Measurements from ENCODE around the gene SLC8A3. TPM values are rescaled to one million over a fixed set of nuclear protein-coding genes. Genes with fewer than 3 reads are reported as not detected.

Gene SLC8A3
- polyA plus RNA-seq, 3 donors, result 0.01 TPM; not detected in 2

- H3K4me3 ChIP-seq (replicated peaks in 1 of 3; ENCODE audit: low read depth in 2 of 3, low read length in 3 of 3), result no peak overlapping the region
- TF ChIP-seq CTCF (IDR thresholded peaks at IDR 0.05), result no peak
- H3K27me3 Mint-ChIP-seq (ENCODE audit: low read depth in 3 of 3), result peaks cover 1 to 13% (median 3%) of the 10 kb centered on the region in 3 donors
- no peak overlapping the region for H3K4me2 ChIP-seq (replicated peaks; ENCODE audit: extremely low read depth, low read length, poor library complexity, severe bottlenecking)
- H3K36me3 Mint-ChIP-seq, result no peaks in the 10 kb centered on the region
- no peak overlapping the region for H3K4me3 Mint-ChIP-seq
- no peaks in the 10 kb centered on the region for H3K27me3 ChIP-seq (ENCODE audit: control insufficient read depth in 2 of 2, insufficient read depth in 2 of 2, low read length in 2 of 2)
- intact Hi-C loops (cut with micrococcal nuclease), result loop anchor here (2.0 to 10.0 kb wide), 2 partner anchors 211 to 445 kb away; no protein-coding TSS in a partner anchor
- 94% methylated on average over 3 of the region's 6 CpGs for WGBS (ENCODE audit: insufficient coverage)
- no peak overlapping the region for H2AFZ ChIP-seq (ENCODE audit: insufficient read depth, low read depth, low read length, poor library complexity, severe bottlenecking)
- H3K9me3 Mint-ChIP-seq, result peaks cover 0 to 3% (median 0%) of the 10 kb centered on the region in 7 donors
- no peaks in the 10 kb centered on the region for H3K36me3 ChIP-seq (replicated peaks in 1 of 2; ENCODE audit: control insufficient read depth in 1 of 2, insufficient read depth in 2 of 2, low read length in 2 of 2)
- no peaks in the 10 kb centered on the region for H3K4me1 Mint-ChIP-seq
- no peak for DNase-seq
- H3K79me2 ChIP-seq (ENCODE audit: insufficient read depth, low read length), result no peaks in the 10 kb centered on the region
- H3K27ac Mint-ChIP-seq, result no peak overlapping the region
- H3K9ac ChIP-seq (ENCODE audit: insufficient read depth, low read length, poor library complexity, severe bottlenecking), result no peak overlapping the region
- no peaks in the 10 kb centered on the region for H3K4me1 ChIP-seq (ENCODE audit: control insufficient read depth in 1 of 2, insufficient read depth in 2 of 2, low read length in 2 of 2)
- no peaks in the 10 kb centered on the region for H3K9me3 ChIP-seq (replicated peaks in 1 of 2; ENCODE audit: control insufficient read depth in 1 of 2, insufficient read depth in 1 of 2, low read length in 2 of 2)
- no peaks in the 10 kb centered on the region for H4K20me1 ChIP-seq (ENCODE audit: insufficient read depth, low read length)
- no peak overlapping the region for H3K27ac ChIP-seq (ENCODE audit: low read depth in 1 of 2, low read length in 2 of 2)
Observed at GRCh38 chr14:70029296-70030132, 159.2 kb downstream of the SLC8A3 start.

- Histone ChIP-seq H4K20me1 (ENCODE audit: insufficient read depth, low read length) (no peaks in the 10 kb centered on the region), H3K27me3 (ENCODE audit: control insufficient read depth in 2 of 2, insufficient read depth in 2 of 2, low read length in 2 of 2) (no peaks in the 10 kb centered on the region), H3K9ac (ENCODE audit: insufficient read depth, low read length, poor library complexity, severe bottlenecking) (no peak overlapping the region), H3K9me3 (replicated peaks in 1 of 2; ENCODE audit: control insufficient read depth in 1 of 2, insufficient read depth in 1 of 2, low read length in 2 of 2) (no peaks in the 10 kb centered on the region), H3K36me3 (replicated peaks in 1 of 2; ENCODE audit: control insufficient read depth in 1 of 2, insufficient read depth in 2 of 2, low read length in 2 of 2) (no peaks in the 10 kb centered on the region), H3K4me3 (replicated peaks in 1 of 3; ENCODE audit: low read depth in 2 of 3, low read length in 3 of 3) (no peak overlapping the region), H3K4me1 (ENCODE audit: control insufficient read depth in 1 of 2, insufficient read depth in 2 of 2, low read length in 2 of 2) (no peaks in the 10 kb centered on the region), H3K4me2 (replicated peaks; ENCODE audit: extremely low read depth, low read length, poor library complexity, severe bottlenecking) (no peak overlapping the region), H3K79me2 (ENCODE audit: insufficient read depth, low read length) (no peaks in the 10 kb centered on the region), H2AFZ (ENCODE audit: insufficient read depth, low read depth, low read length, poor library complexity, severe bottlenecking) (no peak overlapping the region), H3K27ac (ENCODE audit: low read depth in 1 of 2, low read length in 2 of 2) (no peak overlapping the region)
- H3K27ac Mint-ChIP-seq, result no peak overlapping the region
- intact Hi-C loops (cut with micrococcal nuclease), result loop anchor here (1.0 to 10.0 kb wide), 3 partner anchors 209 to 443 kb away; no protein-coding TSS in a partner anchor
- peaks cover 0 to 3% (median 0%) of the 10 kb centered on the region in 7 donors for H3K9me3 Mint-ChIP-seq
- no peaks in the 10 kb centered on the region for H3K36me3 Mint-ChIP-seq
- no peaks in the 10 kb centered on the region for H3K4me1 Mint-ChIP-seq
- H3K27me3 Mint-ChIP-seq (ENCODE audit: low read depth in 3 of 3), result peaks cover 0 to 9% (median 0%) of the 10 kb centered on the region in 3 donors
- peak; percentile 29 to 46 (median 34) for DNase-seq
- peak; percentile 85 for TF ChIP-seq CTCF (IDR thresholded peaks at IDR 0.05)
- WGBS (ENCODE audit: insufficient coverage), result 57% methylated on average over 4 of the region's 17 CpGs
- H3K4me3 Mint-ChIP-seq, result no peak overlapping the region
Observed at GRCh38 chr14:70027785-70028428, 160.8 kb downstream of the SLC8A3 start.

Data from CD14-positive monocyte (primary cell).